Measurements from ENCODE around the gene RBMS1. TPM values are rescaled to one million over a fixed set of nuclear protein-coding genes. Genes with fewer than 3 reads are reported as not detected.

Gene RBMS1
- total and polyA plus RNA-seq, 2 experiments from 2014 or later: 55.5 to 94.8 TPM

GRCh38 chr2:160460333-160460731 lies 33.3 kb downstream of the RBMS1 start (continued):
- no peak for TF ChIP-seq CTCF (conservative IDR thresholded peaks at IDR 0.05; ENCODE audit: low read depth in 2 of 2)
- no peak for TF ChIP-seq ETS1 (IDR thresholded peaks at IDR 0.05)
- no peak for TF ChIP-seq STAT1 (IDR thresholded peaks at IDR 0.05; ENCODE audit: unreplicated experiment)

GRCh38 chr2:160459538-160460332 lies 33.9 kb downstream of the RBMS1 start:
- Histone ChIP-seq H4K20me1 (replicated peaks; ENCODE audit: insufficient read depth) (peaks cover 18% of the 10 kb centered on the region; the same call in 1 of the 2 replicates), H2AFZ (no peak overlapping the region), H3K27ac (ENCODE audit: low read depth) (no peak overlapping the region), H3F3A (replicated peaks; ENCODE audit: low read depth) (no peaks in the 10 kb centered on the region), H3K4me2 (no peak overlapping the region), H3K9me2 (ENCODE audit: insufficient read depth) (no peaks in the 10 kb centered on the region), H3K36me3 (ENCODE audit: insufficient read depth) (no peaks in the 10 kb centered on the region), H3K79me2 (replicated peaks; ENCODE audit: insufficient read depth) (peaks cover 91% of the 10 kb centered on the region), H3K4me3 (no peak overlapping the region), H3K4me1 (ENCODE audit: insufficient read depth) (no peaks in the 10 kb centered on the region), H3K27me3 (ENCODE audit: insufficient read depth) (no peaks in the 10 kb centered on the region)
- no peak overlapping the region for H3K27ac Mint-ChIP-seq
- no peaks in the 10 kb centered on the region for H3K9me3 Mint-ChIP-seq
- DNase-seq (ENCODE audit: low spot score) (peak; percentile 21), ATAC-seq (peak; percentile 65)
- H3K27me3 Mint-ChIP-seq (ENCODE audit: insufficient read depth, low read depth, poor library complexity): peaks cover 2% of the 10 kb centered on the region
- H3K4me1 Mint-ChIP-seq: peaks cover 6% of the 10 kb centered on the region
- peaks cover 2% of the 10 kb centered on the region; the same call in 1 of the 3 replicates for H3K36me3 Mint-ChIP-seq (ENCODE audit: low read depth)
- 0 out of 4 replicates have a peak, but pooled peaks of 1 of the 2 experiments have one; percentile 15 for TF ChIP-seq CTCF (conservative IDR thresholded peaks at IDR 0.05; ENCODE audit: low read depth in 2 of 2)
- no peak for TF ChIP-seq ZNF114 (CRISPR knock-in tag; IDR thresholded peaks at IDR 0.05)
- H3K4me3 Mint-ChIP-seq: no peak overlapping the region

- no peak overlapping the region for H3K4me3 Mint-ChIP-seq
- Histone ChIP-seq H3K27ac (ENCODE audit: low read depth) (no peak overlapping the region), H3K4me3 (no peak overlapping the region), H4K20me1 (replicated peaks; ENCODE audit: insufficient read depth) (peaks cover 20% of the 10 kb centered on the region; the same call in 1 of the 2 replicates), H3K4me2 (no peak overlapping the region), H3F3A (replicated peaks; ENCODE audit: low read depth) (no peaks in the 10 kb centered on the region), H3K27me3 (ENCODE audit: insufficient read depth) (no peaks in the 10 kb centered on the region), H2AFZ (no peak overlapping the region), H3K4me1 (ENCODE audit: insufficient read depth) (no peaks in the 10 kb centered on the region), H3K9me2 (ENCODE audit: insufficient read depth) (peaks cover 4% of the 10 kb centered on the region; the same call in 1 of the 2 replicates), H3K79me2 (replicated peaks; ENCODE audit: insufficient read depth) (peaks cover 87% of the 10 kb centered on the region), H3K36me3 (ENCODE audit: insufficient read depth) (no peaks in the 10 kb centered on the region)
- no peak for TF ChIP-seq ZNF331 (CRISPR knock-in tag; IDR thresholded peaks at IDR 0.05; ENCODE audit: low read depth)
- H3K9me3 Mint-ChIP-seq: no peaks in the 10 kb centered on the region
- no peak overlapping the region for H3K27ac Mint-ChIP-seq
- H3K27me3 Mint-ChIP-seq (ENCODE audit: insufficient read depth, low read depth, poor library complexity): no peaks in the 10 kb centered on the region
- ATAC-seq (no peak), DNase-seq (ENCODE audit: low spot score) (no peak)
- peaks cover 2% of the 10 kb centered on the region; the same call in 1 of the 3 replicates for H3K36me3 Mint-ChIP-seq (ENCODE audit: low read depth)
- H3K4me1 Mint-ChIP-seq: peaks cover 3% of the 10 kb centered on the region
Observed at GRCh38 chr2:160458718-160459453, 34.7 kb downstream of the RBMS1 start.

Measured in GM23338 (cell line).